ENCODE data around the gene NMNAT3.

- no peak for TF ChIP-seq POLR2AphosphoS5 (IDR thresholded peaks at IDR 0.05; ENCODE audit: low read depth, low read length)
- TF ChIP-seq TAF1 (IDR thresholded peaks at IDR 0.05; ENCODE audit: borderline replicate concordance, low read depth, low read length), result no peak
These were observed 20.3 kb downstream of the NMNAT3 start for GRCh38 chr3:139657434-139657833.
